K562 (cell line): Measurements from ENCODE around the gene GPR39. TPM values are rescaled to one million over a fixed set of nuclear protein-coding genes. Genes with fewer than 3 reads are reported as not detected.

ENCODE experiments used
- ATAC-seq: fragments of 200-7000 bp; cut with Tn5 transposase; 3 replicates; pipeline ENCODE4 v1.9.1; 2020; ENCODE audit warnings: moderate library complexity
- BruUV-seq: library from RNA; stranded (reverse); fragments of 400-500 nt; replicated peaks from 2 replicates; lab custom pipeline; 2021; lab: Mats Ljungman, UMichigan
- CTCF ChIA-PET: fragments of 300-600 bp; formaldehyde crosslinking; extraction: SDS; loops from one replicate; lab custom pipeline; 2021; ENCODE audit warnings: low intra/inter-chr PET ratio; lab: Yijun Ruan, JAX
- POLR2A ChIA-PET: fragments of 300-600, 350-650 bp; sonication (Branson Sonifier 250); formaldehyde crosslinking; extraction: SDS; loops from one replicate; lab custom pipeline; 2021; ENCODE audit warnings: antibody characterized with exemption, inconsistent platforms; lab: Yijun Ruan, JAX
- DNase-seq, 4 experiments: peaks; one replicate each; pipeline versions ENCODE4 v3.0.0 to v3.0.0-alpha.2; 2011 to 2018; ENCODE audit warnings: low spot score in 3 of 4, mixed read lengths in 3 of 4; ENCODE audit errors: extremely low read depth in 1 of 4
- FAIRE-seq: peaks from 2 replicates; lab custom pipeline; 2011; peaks lifted over from hg19 to GRCh38; lab: Jason Lieb, UNC
- H2AFZ ChIP-seq: 2 replicates; pipeline ENCODE4 v1.6.0; 2011; ENCODE audit warnings: low read depth, low read length, control low read depth, inconsistent platforms
- H3K27ac ChIP-seq: fragments of 200-600 bp; 3 replicates; pipeline ENCODE4 v1.8.0; 2011; ENCODE audit warnings: low read depth, mild to moderate bottlenecking, control low read depth, inconsistent platforms, low read length, moderate library complexity, mixed read lengths; ENCODE audit errors: extremely low read depth
- H3K27me3 ChIP-seq, 2 experiments: fragments of 300-600 bp in 1 of 2; 2 replicates in 1 of 2; 3 replicates in 1 of 2; pipeline versions ENCODE4 v1.6.0 to v1.8.0; 2011; ENCODE audit warnings: inconsistent platforms in 2 of 2, low read length in 2 of 2, mild to moderate bottlenecking in 1 of 2, mixed read lengths in 1 of 2, moderate library complexity in 1 of 2; ENCODE audit not compliant: control insufficient read depth in 2 of 2, insufficient read depth in 2 of 2
- H3K36me3 ChIP-seq: fragments of 300-600 bp; 3 replicates; pipeline ENCODE4 v1.8.0; 2011; ENCODE audit warnings: mild to moderate bottlenecking, low read length, inconsistent platforms; ENCODE audit not compliant: control insufficient read depth, insufficient read depth
- H3K4me1 ChIP-seq, 2 experiments: fragments of 200-600 bp in 1 of 2; replicated peaks in 1 of 2; 2 replicates in 1 of 2; 3 replicates in 1 of 2; pipeline versions ENCODE4 v1.5.1 to v1.8.0; 2011; ENCODE audit warnings: inconsistent platforms in 2 of 2, low read length in 2 of 2, mild to moderate bottlenecking in 1 of 2, mixed read lengths in 1 of 2, moderate library complexity in 1 of 2; ENCODE audit not compliant: control insufficient read depth in 2 of 2, insufficient read depth in 2 of 2
- H3K4me2 ChIP-seq: 2 replicates; pipeline ENCODE4 v1.6.1; 2011; ENCODE audit warnings: low read length, control low read depth, inconsistent platforms, mixed read lengths; ENCODE audit not compliant: insufficient read depth
- H3K4me3 ChIP-seq: fragments of 200-600 bp; sonication (generic), shearing (Covaris generic); 2 replicates; pipeline ENCODE4 v1.5.1; 2016; ENCODE audit warnings: control low read depth, inconsistent platforms
- H3K79me2 ChIP-seq: fragments of 200-600 bp; 3 replicates; pipeline ENCODE4 v1.8.0; 2011; ENCODE audit warnings: low read length, inconsistent platforms; ENCODE audit not compliant: control insufficient read depth, insufficient read depth
- H3K9ac ChIP-seq, 2 experiments: 2 replicates each; pipeline versions ENCODE4 v1.6.0 to v1.6.1; 2011; ENCODE audit warnings: low read depth in 2 of 2, low read length in 2 of 2, control low read depth in 1 of 2, inconsistent platforms in 1 of 2, mild to moderate bottlenecking in 1 of 2, mixed read lengths in 1 of 2; ENCODE audit not compliant: insufficient read depth in 1 of 2
- H3K9me1 ChIP-seq: one replicate; pipeline ENCODE4 v1.6.0; 2011; ENCODE audit warnings: inconsistent platforms, mild to moderate bottlenecking, low read length, moderate library complexity; ENCODE audit not compliant: control insufficient read depth, insufficient read depth
- H3K9me3 ChIP-seq: replicated peaks from 2 replicates; pipeline ENCODE4 v1.5.1; 2011; ENCODE audit warnings: low read depth, low read length, inconsistent platforms; ENCODE audit not compliant: control insufficient read depth, insufficient read depth
- H4K20me1 ChIP-seq: replicated peaks from 2 replicates; pipeline ENCODE4 v1.6.1; 2011; ENCODE audit warnings: low read length, inconsistent platforms, mixed read lengths; ENCODE audit not compliant: control insufficient read depth, insufficient read depth
- CBFA2T3 ChIP-seq: fragments of 450-650 bp; IDR thresholded peaks from 2 replicates; pipeline ENCODE4 v1.6.1; 2017
- CBX2 ChIP-seq: fragments of 200-600 bp; sonication (generic); IDR thresholded peaks from one replicate; pipeline ENCODE4 v1.6.1; 2012; ENCODE audit warnings: mild to moderate bottlenecking, low read length, inconsistent platforms; ENCODE audit not compliant: insufficient read depth, poor library complexity, severe bottlenecking
- DMBX1 ChIP-seq: fragments of 250-450 bp; sonication (Bioruptor Pico); IDR thresholded peaks from 2 replicates; pipeline ENCODE4 v1.8.0; 2022; ENCODE audit warnings: inconsistent platforms, mild to moderate bottlenecking, moderate library complexity, borderline replicate concordance
- NR0B1 ChIP-seq: fragments of 450-650 bp; IDR thresholded peaks from one replicate; pipeline ENCODE4 v1.6.1; 2018; ENCODE audit warnings: mild to moderate bottlenecking, moderate library complexity; ENCODE audit not compliant: partially characterized antibody
- TFAM ChIP-seq: fragments of 250-450 bp; sonication (Bioruptor Pico); conservative IDR thresholded peaks from 2 replicates; pipeline ENCODE4 v1.5.0; 2021; ENCODE audit warnings: mild to moderate bottlenecking, moderate library complexity
- WHSC1 ChIP-seq: IDR thresholded peaks from one replicate; pipeline ENCODE4 v1.6.1; 2012; ENCODE audit warnings: low read length, control low read depth, inconsistent platforms
- XRCC5 ChIP-seq: fragments of 200-400 bp; formaldehyde crosslinking; IDR thresholded peaks from 2 replicates; pipeline ENCODE4 v1.6.1; 2017; ENCODE audit warnings: low read depth, mild to moderate bottlenecking, low read length
- ZNF165 ChIP-seq: fragments of 250-450 bp; sonication (Bioruptor Pico); IDR thresholded peaks from 2 replicates; pipeline ENCODE4 v1.4.0; 2020; ENCODE audit warnings: borderline replicate concordance
- ZNF174 ChIP-seq: fragments of 250-450 bp; sonication (Bioruptor Pico); IDR thresholded peaks from 2 replicates; pipeline ENCODE4 v1.4.0; 2020; ENCODE audit warnings: mild to moderate bottlenecking
- ZNF24 ChIP-seq: fragments of 450-650 bp; IDR thresholded peaks from 2 replicates; pipeline ENCODE4 v1.6.1; 2016
- ZNF3 ChIP-seq: fragments of 250-450 bp; sonication (Bioruptor Pico); IDR thresholded peaks from 2 replicates; pipeline ENCODE4 v1.5.0; 2021; ENCODE audit warnings: mild to moderate bottlenecking, moderate library complexity
- ZNF431 ChIP-seq: sonication (generic); formaldehyde crosslinking; IDR thresholded peaks from 2 replicates; pipeline ENCODE4 v1.8.0; 2022; ENCODE audit warnings: mild to moderate bottlenecking, missing genetic modification reagents
- WGBS: fragments of 100-300 bp; shearing (Covaris generic); methylation state at CpG from one replicate; pipeline ENCODE4 v1.1.6; 2016; ENCODE audit warnings: low coverage, mixed read lengths; ENCODE audit not compliant: insufficient coverage; ENCODE audit errors: missing lambda C conversion rate; 5-methylcytosine and 5-hydroxymethylcytosine counted together
- in situ Hi-C: fragments of 300-500 bp; cut with MboI; formaldehyde crosslinking; loops from 4 replicates; pipeline ENCODE4 v1.15.0; 2018; ENCODE audit warnings: inconsistent platforms, mixed read lengths
- intact Hi-C: fragments of 100-400 bp; cut with micrococcal nuclease; formaldehyde crosslinking; loops from 2 replicates; pipeline ENCODE4 v1.14.2; 2022
- polyA plus RNA-seq, 8 experiments: library from polyadenylated mRNA; depleted of rRNA in 4 of 8; stranded (reverse) in 5 of 8; unstranded in 3 of 8; fragments of >200 nt; fragmentation: Nextera tagmentation in 2 of 8; fragmentation: Illumina TruSeq in 1 of 8; extraction: Ambion mirVana in 2 of 8; extraction: Trizol in 1 of 8; gene quantifications; 2 replicates each; pipeline versions ENCODE4 v1.2.1 to v1.2.3, GENCODE V29; 2011 to 2014; ENCODE audit warnings: inconsistent platforms in 1 of 8, missing spikeins in 1 of 8
- total RNA-seq, 7 experiments: library from RNA; depleted of rRNA in 6 of 7; stranded (reverse); fragments of >200 nt in 6 of 7; fragmentation: Illumina TruSeq in 2 of 7; extraction: Trizol in 2 of 7; gene quantifications; 2 replicates each; pipeline versions ENCODE4 v1.2.1 to v1.2.3, GENCODE V29; 2011 to 2021; ENCODE audit warnings: low replicate concordance in 1 of 7
- TF ChIP-seq, protein P1 (sequence below): sonication (generic); formaldehyde crosslinking; IDR thresholded peaks from 2 replicates; pipeline ENCODE4 v1.5.0; 2020; ENCODE audit warnings: missing genetic modification reagents
- TF ChIP-seq, protein P2 (sequence below): conservative IDR thresholded peaks from 2 replicates; pipeline ENCODE4 v1.6.1; 2011; ENCODE audit warnings: low read depth, mild to moderate bottlenecking, low read length; ENCODE audit not compliant: control insufficient read depth
- TF ChIP-seq, protein P3 (sequence below): sonication (generic); formaldehyde crosslinking; IDR thresholded peaks from 2 replicates; pipeline ENCODE4 v1.8.0; 2022; ENCODE audit warnings: mild to moderate bottlenecking, missing genetic modification reagents

GPR39 gene
- total and polyA plus RNA-seq, 9 of the 15 experiments (the other 6 are each of a cell fraction or from before 2014, with no cell fraction given) = 0.04 TPM; not detected in 8

DNA sequence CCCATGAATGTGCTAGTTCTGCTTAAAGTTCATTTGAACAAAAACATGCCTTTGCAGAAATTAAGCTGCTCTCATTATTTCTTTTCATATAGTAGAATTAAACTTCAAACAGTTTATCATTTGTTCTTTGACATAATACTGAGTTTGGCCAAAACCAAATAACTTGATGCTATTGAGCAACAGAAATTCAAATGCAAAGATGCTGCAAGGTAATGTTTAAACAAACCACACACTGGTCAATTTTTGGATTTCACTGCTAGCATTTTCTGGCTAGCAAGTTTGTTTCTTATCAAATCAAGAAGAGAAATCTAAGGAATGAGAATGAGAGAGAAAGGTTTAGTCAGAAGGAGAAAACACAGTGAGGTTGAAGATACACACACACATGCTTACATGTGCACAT is 173.4 kb downstream of the GPR39 start (continued):
- TF ChIP-seq, protein P1, sequence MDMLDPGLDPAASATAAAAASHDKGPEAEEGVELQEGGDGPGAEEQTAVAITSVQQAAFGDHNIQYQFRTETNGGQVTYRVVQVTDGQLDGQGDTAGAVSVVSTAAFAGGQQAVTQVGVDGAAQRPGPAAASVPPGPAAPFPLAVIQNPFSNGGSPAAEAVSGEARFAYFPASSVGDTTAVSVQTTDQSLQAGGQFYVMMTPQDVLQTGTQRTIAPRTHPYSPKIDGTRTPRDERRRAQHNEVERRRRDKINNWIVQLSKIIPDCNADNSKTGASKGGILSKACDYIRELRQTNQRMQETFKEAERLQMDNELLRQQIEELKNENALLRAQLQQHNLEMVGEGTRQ (CRISPR knock-in tag) = no peak
- no peak for TF ChIP-seq ZNF3
- no peak for TF ChIP-seq TFAM (CRISPR knock-in tag)
- no peak for TF ChIP-seq NR0B1
- TF ChIP-seq CBX2 = no peak

- H3K9me3 ChIP-seq = no peaks in the 10 kb centered on the region
- 0% methylated on average over 2 of the region's 2 CpGs for WGBS
- DNase-seq (no peak), FAIRE-seq (no peak), ATAC-seq (no peak)
- ChIA-PET CTCF (no interaction called here), POLR2A (no interaction called here)
- H3K36me3 ChIP-seq = no peaks in the 10 kb centered on the region
- no peak overlapping the region for H3K9ac ChIP-seq
- H3K4me2 ChIP-seq = no peak overlapping the region
- H3K4me3 ChIP-seq = no peak overlapping the region
- H3K27me3 ChIP-seq = no peaks in the 10 kb centered on the region
- intact Hi-C loops = no loop called here
- in situ Hi-C loops = no loop called here
- H4K20me1 ChIP-seq = no peaks in the 10 kb centered on the region
- H3K4me1 ChIP-seq = no peaks in the 10 kb centered on the region
- no peaks in the 10 kb centered on the region for H3K9me1 ChIP-seq
- no peak overlapping the region for H2AFZ ChIP-seq
- BruUV-seq = no TSS peak
- no peaks in the 10 kb centered on the region for H3K79me2 ChIP-seq
- no peak overlapping the region for H3K27ac ChIP-seq
- TF ChIP-seq ZNF431 (CRISPR knock-in tag) (no peak), CBFA2T3 (no peak), DMBX1 (CRISPR knock-in tag) (no peak), ZNF174 (CRISPR knock-in tag) (no peak), XRCC5 (no peak), ZNF24 (no peak), ZNF165 (CRISPR knock-in tag) (no peak), WHSC1 (no peak)
- TF ChIP-seq, protein P2, sequence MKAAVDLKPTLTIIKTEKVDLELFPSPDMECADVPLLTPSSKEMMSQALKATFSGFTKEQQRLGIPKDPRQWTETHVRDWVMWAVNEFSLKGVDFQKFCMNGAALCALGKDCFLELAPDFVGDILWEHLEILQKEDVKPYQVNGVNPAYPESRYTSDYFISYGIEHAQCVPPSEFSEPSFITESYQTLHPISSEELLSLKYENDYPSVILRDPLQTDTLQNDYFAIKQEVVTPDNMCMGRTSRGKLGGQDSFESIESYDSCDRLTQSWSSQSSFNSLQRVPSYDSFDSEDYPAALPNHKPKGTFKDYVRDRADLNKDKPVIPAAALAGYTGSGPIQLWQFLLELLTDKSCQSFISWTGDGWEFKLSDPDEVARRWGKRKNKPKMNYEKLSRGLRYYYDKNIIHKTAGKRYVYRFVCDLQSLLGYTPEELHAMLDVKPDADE = no peak
- TF ChIP-seq, protein P3, sequence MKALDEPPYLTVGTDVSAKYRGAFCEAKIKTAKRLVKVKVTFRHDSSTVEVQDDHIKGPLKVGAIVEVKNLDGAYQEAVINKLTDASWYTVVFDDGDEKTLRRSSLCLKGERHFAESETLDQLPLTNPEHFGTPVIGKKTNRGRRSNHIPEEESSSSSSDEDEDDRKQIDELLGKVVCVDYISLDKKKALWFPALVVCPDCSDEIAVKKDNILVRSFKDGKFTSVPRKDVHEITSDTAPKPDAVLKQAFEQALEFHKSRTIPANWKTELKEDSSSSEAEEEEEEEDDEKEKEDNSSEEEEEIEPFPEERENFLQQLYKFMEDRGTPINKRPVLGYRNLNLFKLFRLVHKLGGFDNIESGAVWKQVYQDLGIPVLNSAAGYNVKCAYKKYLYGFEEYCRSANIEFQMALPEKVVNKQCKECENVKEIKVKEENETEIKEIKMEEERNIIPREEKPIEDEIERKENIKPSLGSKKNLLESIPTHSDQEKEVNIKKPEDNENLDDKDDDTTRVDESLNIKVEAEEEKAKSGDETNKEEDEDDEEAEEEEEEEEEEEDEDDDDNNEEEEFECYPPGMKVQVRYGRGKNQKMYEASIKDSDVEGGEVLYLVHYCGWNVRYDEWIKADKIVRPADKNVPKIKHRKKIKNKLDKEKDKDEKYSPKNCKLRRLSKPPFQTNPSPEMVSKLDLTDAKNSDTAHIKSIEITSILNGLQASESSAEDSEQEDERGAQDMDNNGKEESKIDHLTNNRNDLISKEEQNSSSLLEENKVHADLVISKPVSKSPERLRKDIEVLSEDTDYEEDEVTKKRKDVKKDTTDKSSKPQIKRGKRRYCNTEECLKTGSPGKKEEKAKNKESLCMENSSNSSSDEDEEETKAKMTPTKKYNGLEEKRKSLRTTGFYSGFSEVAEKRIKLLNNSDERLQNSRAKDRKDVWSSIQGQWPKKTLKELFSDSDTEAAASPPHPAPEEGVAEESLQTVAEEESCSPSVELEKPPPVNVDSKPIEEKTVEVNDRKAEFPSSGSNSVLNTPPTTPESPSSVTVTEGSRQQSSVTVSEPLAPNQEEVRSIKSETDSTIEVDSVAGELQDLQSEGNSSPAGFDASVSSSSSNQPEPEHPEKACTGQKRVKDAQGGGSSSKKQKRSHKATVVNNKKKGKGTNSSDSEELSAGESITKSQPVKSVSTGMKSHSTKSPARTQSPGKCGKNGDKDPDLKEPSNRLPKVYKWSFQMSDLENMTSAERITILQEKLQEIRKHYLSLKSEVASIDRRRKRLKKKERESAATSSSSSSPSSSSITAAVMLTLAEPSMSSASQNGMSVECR (CRISPR knock-in tag) = no peak
Measured at GRCh38 chr2:132593171-132593570, 176.6 kb downstream of the GPR39 start.
